Measurements from ENCODE around the gene KDM1B.

KDM1B gene

GRCh38 chr6:18162401-18162800 lies 7.2 kb downstream of the KDM1B start:
- no peak for ATAC-seq
- TF ChIP-seq ESRRG (CRISPR knock-in tag; IDR thresholded peaks at IDR 0.05), result no peak
- no peak for TF ChIP-seq ZNF8 (CRISPR knock-in tag; IDR thresholded peaks at IDR 0.05)
- no peak for TF ChIP-seq OSR1 (CRISPR knock-in tag; IDR thresholded peaks at IDR 0.05)
- no peak for TF ChIP-seq TOX (CRISPR knock-in tag; IDR thresholded peaks at IDR 0.05; ENCODE audit: borderline replicate concordance)
- no peak for TF ChIP-seq CREB5 (CRISPR knock-in tag; IDR thresholded peaks at IDR 0.05; ENCODE audit: low read depth)
- no peak for TF ChIP-seq CSRNP3 (CRISPR knock-in tag; IDR thresholded peaks at IDR 0.05)
- TF ChIP-seq BACH2 (CRISPR knock-in tag; IDR thresholded peaks at IDR 0.05; ENCODE audit: borderline replicate concordance), result no peak
- TF ChIP-seq ZFP30 (CRISPR knock-in tag; IDR thresholded peaks at IDR 0.05), result no peak
- no peak for TF ChIP-seq PATZ1 (CRISPR knock-in tag; IDR thresholded peaks at IDR 0.05; ENCODE audit: borderline replicate concordance)
- TF ChIP-seq, protein P1, sequence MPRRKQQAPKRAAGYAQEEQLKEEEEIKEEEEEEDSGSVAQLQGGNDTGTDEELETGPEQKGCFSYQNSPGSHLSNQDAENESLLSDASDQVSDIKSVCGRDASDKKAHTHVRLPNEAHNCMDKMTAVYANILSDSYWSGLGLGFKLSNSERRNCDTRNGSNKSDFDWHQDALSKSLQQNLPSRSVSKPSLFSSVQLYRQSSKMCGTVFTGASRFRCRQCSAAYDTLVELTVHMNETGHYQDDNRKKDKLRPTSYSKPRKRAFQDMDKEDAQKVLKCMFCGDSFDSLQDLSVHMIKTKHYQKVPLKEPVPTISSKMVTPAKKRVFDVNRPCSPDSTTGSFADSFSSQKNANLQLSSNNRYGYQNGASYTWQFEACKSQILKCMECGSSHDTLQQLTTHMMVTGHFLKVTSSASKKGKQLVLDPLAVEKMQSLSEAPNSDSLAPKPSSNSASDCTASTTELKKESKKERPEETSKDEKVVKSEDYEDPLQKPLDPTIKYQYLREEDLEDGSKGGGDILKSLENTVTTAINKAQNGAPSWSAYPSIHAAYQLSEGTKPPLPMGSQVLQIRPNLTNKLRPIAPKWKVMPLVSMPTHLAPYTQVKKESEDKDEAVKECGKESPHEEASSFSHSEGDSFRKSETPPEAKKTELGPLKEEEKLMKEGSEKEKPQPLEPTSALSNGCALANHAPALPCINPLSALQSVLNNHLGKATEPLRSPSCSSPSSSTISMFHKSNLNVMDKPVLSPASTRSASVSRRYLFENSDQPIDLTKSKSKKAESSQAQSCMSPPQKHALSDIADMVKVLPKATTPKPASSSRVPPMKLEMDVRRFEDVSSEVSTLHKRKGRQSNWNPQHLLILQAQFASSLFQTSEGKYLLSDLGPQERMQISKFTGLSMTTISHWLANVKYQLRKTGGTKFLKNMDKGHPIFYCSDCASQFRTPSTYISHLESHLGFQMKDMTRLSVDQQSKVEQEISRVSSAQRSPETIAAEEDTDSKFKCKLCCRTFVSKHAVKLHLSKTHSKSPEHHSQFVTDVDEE (CRISPR knock-in tag; IDR thresholded peaks at IDR 0.05), result no peak
- no peak for TF ChIP-seq ZC3H10 (CRISPR knock-in tag; IDR thresholded peaks at IDR 0.05)
- no peak for TF ChIP-seq SNAI2 (CRISPR knock-in tag; IDR thresholded peaks at IDR 0.05)
- no peak for TF ChIP-seq ZFP3 (CRISPR knock-in tag; IDR thresholded peaks at IDR 0.05)
- TF ChIP-seq CSDC2 (CRISPR knock-in tag; IDR thresholded peaks at IDR 0.05), result no peak
- TF ChIP-seq ISL1 (CRISPR knock-in tag; IDR thresholded peaks at IDR 0.05), result no peak
- TF ChIP-seq PPARA (CRISPR knock-in tag; IDR thresholded peaks at IDR 0.05; ENCODE audit: borderline replicate concordance), result no peak
- TF ChIP-seq ZNF70 (CRISPR knock-in tag; IDR thresholded peaks at IDR 0.05), result no peak
- no peak for TF ChIP-seq TCF4 (CRISPR knock-in tag; IDR thresholded peaks at IDR 0.05; ENCODE audit: borderline replicate concordance)

DNA sequence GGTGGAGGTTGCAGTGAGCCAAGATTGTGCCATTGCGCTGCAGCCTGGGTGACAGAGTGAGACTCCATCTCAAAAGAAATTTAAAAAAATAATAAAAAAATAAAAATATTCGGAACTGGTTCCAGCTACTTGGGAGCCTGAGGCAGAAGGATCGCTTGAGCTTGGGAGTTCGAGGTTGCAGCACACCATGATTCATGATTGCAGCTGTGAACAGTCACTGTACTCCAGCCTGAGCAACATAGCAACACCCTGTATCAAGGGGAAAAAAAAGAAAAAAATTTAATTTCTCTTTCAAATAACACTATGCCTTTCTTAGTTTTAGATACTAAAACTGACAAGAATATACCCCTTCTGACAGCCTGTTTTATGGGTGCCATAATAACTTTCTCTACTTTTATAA lies 10.5 kb downstream of the KDM1B start:
- TF ChIP-seq PATZ1 (CRISPR knock-in tag; IDR thresholded peaks at IDR 0.05; ENCODE audit: borderline replicate concordance), result no peak
- TF ChIP-seq ESRRG (CRISPR knock-in tag; IDR thresholded peaks at IDR 0.05), result no peak
- no peak for TF ChIP-seq CSDC2 (CRISPR knock-in tag; IDR thresholded peaks at IDR 0.05)
- no peak for TF ChIP-seq TOX (CRISPR knock-in tag; IDR thresholded peaks at IDR 0.05; ENCODE audit: borderline replicate concordance)
- TF ChIP-seq ZNF565 (CRISPR knock-in tag; conservative IDR thresholded peaks at IDR 0.05; ENCODE audit: low read depth), result no peak
- no peak for TF ChIP-seq GLIS3 (CRISPR knock-in tag; IDR thresholded peaks at IDR 0.05)
- TF ChIP-seq ZFP3 (CRISPR knock-in tag; IDR thresholded peaks at IDR 0.05), result no peak
- TF ChIP-seq CREB5 (CRISPR knock-in tag; IDR thresholded peaks at IDR 0.05; ENCODE audit: low read depth), result no peak
- no peak for TF ChIP-seq OSR1 (CRISPR knock-in tag; IDR thresholded peaks at IDR 0.05)
- no peak for TF ChIP-seq ZFP30 (CRISPR knock-in tag; IDR thresholded peaks at IDR 0.05)
- no peak for TF ChIP-seq ISL1 (CRISPR knock-in tag; IDR thresholded peaks at IDR 0.05)
- no peak for TF ChIP-seq SNAI2 (CRISPR knock-in tag; IDR thresholded peaks at IDR 0.05)
- TF ChIP-seq RARB (CRISPR knock-in tag; IDR thresholded peaks at IDR 0.05), result no peak
- no peak for TF ChIP-seq PPARA (CRISPR knock-in tag; IDR thresholded peaks at IDR 0.05; ENCODE audit: borderline replicate concordance)
- TF ChIP-seq TCF4 (CRISPR knock-in tag; IDR thresholded peaks at IDR 0.05; ENCODE audit: borderline replicate concordance), result no peak
- TF ChIP-seq, protein P2, sequence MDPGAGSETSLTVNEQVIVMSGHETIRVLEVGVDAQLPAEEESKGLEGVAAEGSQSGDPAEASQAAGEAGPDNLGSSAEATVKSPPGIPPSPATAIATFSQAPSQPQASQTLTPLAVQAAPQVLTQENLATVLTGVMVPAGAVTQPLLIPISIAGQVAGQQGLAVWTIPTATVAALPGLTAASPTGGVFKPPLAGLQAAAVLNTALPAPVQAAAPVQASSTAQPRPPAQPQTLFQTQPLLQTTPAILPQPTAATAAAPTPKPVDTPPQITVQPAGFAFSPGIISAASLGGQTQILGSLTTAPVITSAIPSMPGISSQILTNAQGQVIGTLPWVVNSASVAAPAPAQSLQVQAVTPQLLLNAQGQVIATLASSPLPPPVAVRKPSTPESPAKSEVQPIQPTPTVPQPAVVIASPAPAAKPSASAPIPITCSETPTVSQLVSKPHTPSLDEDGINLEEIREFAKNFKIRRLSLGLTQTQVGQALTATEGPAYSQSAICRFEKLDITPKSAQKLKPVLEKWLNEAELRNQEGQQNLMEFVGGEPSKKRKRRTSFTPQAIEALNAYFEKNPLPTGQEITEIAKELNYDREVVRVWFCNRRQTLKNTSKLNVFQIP (CRISPR knock-in tag; IDR thresholded peaks at IDR 0.05; ENCODE audit: borderline replicate concordance, low read depth), result no peak
- no peak for TF ChIP-seq BACH2 (CRISPR knock-in tag; IDR thresholded peaks at IDR 0.05; ENCODE audit: borderline replicate concordance)
- no peak for TF ChIP-seq ZNF8 (CRISPR knock-in tag; IDR thresholded peaks at IDR 0.05)

More for the DNA sequence above, 10.5 kb downstream of the KDM1B start:
- ATAC-seq, result no peak
